A204.1 (cell line): ENCODE data around the gene SDK2.
"Not testable (repeated sequence)": the region's sequence is repeated elsewhere in the genome, so short reads cannot be mapped to it uniquely, and the experiment has no call there.

Experiments
- FAIRE-seq: peaks from 2 replicates; lab custom pipeline; 2012; peaks lifted over from hg19 to GRCh38; lab: Jason Lieb, UNC

SDK2 gene

GRCh38 chr17:73342541-73343167, 301.6 kb downstream of the SDK2 start:
- no peak for FAIRE-seq

GRCh38 chr17:73342050-73342522, 302.2 kb downstream of the SDK2 start:
- no peak for FAIRE-seq

GRCh38 chr17:73341350-73342049, 302.7 kb downstream of the SDK2 start:
- no peak for FAIRE-seq

GRCh38 chr17:73340093-73340596, 304.1 kb downstream of the SDK2 start:
- no peak for FAIRE-seq

- no peak for FAIRE-seq
Observed at GRCh38 chr17:73338566-73339197, 305.6 kb downstream of the SDK2 start.

GRCh38 chr17:73338050-73338521, 306.2 kb downstream of the SDK2 start:
- FAIRE-seq, result no peak

- no peak for FAIRE-seq
Observed at GRCh38 chr17:73337330-73337710, 306.9 kb downstream of the SDK2 start.

- FAIRE-seq, result no peak
Observed at GRCh38 chr17:73336408-73337329, 307.6 kb downstream of the SDK2 start.

- FAIRE-seq, result no peak
Observed at GRCh38 chr17:73335591-73336407, 308.4 kb downstream of the SDK2 start.

GRCh38 chr17:73334771-73335513, 309.3 kb downstream of the SDK2 start:
- no peak for FAIRE-seq

- FAIRE-seq, result not testable (repeated sequence)
Observed at GRCh38 chr17:73333445-73333844, 310.8 kb downstream of the SDK2 start.

- FAIRE-seq, result no peak
Observed at GRCh38 chr17:73331060-73331459, 313.2 kb downstream of the SDK2 start.

GRCh38 chr17:73327676-73328075, 316.6 kb downstream of the SDK2 start:
- FAIRE-seq, result no peak

GRCh38 chr17:73325527-73325842, 318.8 kb downstream of the SDK2 start:
- no peak for FAIRE-seq

GRCh38 chr17:73324711-73325526, 319.3 kb downstream of the SDK2 start:
- no peak for FAIRE-seq

GRCh38 chr17:73324160-73324475, 320.1 kb downstream of the SDK2 start:
- FAIRE-seq, result no peak

GRCh38 chr17:73323409-73324159, 320.7 kb downstream of the SDK2 start:
- no peak for FAIRE-seq

- no peak for FAIRE-seq
Observed at GRCh38 chr17:73320601-73321264, 323.5 kb downstream of the SDK2 start.

- FAIRE-seq, result no peak
Observed at GRCh38 chr17:73319766-73320165, 324.5 kb downstream of the SDK2 start.
